HepG2 (cell line): ENCODE results near the gene UTP3.
"Not testable (repeated sequence)": the region's sequence is repeated elsewhere in the genome, so short reads cannot be mapped to it uniquely, and the experiment has no call there.

ENCODE experiments used
- BATF2 ChIP-seq: sonication (generic); formaldehyde crosslinking; IDR thresholded peaks from 2 replicates; pipeline ENCODE4 v1.8.0; 2022; ENCODE audit warnings: mild to moderate bottlenecking, missing genetic modification reagents, moderate library complexity
- CTCF ChIP-seq: sonication (generic); formaldehyde crosslinking; IDR thresholded peaks from 2 replicates; pipeline ENCODE4 v1.5.0; 2020; ENCODE audit warnings: mild to moderate bottlenecking, missing genetic modification reagents, moderate library complexity
- ELF1 ChIP-seq: sonication (generic); formaldehyde crosslinking; IDR thresholded peaks from 2 replicates; pipeline ENCODE4 v1.4.0; 2020; ENCODE audit warnings: missing genetic modification reagents
- KAT8 ChIP-seq: IDR thresholded peaks from 2 replicates; pipeline ENCODE4 v1.6.1; 2016; ENCODE audit warnings: missing genetic modification reagents, missing compliant biosample characterization
- NKX3-1 ChIP-seq: sonication (generic); formaldehyde crosslinking; IDR thresholded peaks from 2 replicates; pipeline ENCODE4 v1.5.0; 2020; ENCODE audit warnings: missing genetic modification reagents

- TF ChIP-seq CTCF (CRISPR knock-in tag); NKX3-1 (CRISPR knock-in tag); KAT8 (CRISPR knock-in tag); ELF1 (CRISPR knock-in tag); BATF2: not testable (repeated sequence)
Measured at GRCh38 chr4:70702592-70702991, 14.3 kb downstream of the UTP3 start.
